GM18511 (cell line): ENCODE measurements around the gene RELCH.

Experiments used
- ATAC-seq: cut with Tn5 transposase; IDR thresholded peaks from one replicate; pipeline ENCODE4 v1.9.1; 2021; ENCODE audit warnings: mild to moderate bottlenecking, moderate library complexity; ENCODE audit not compliant: unreplicated experiment

Gene RELCH

GRCh38 chr18:62189208-62189607 is 2.2 kb downstream of the RELCH start:
- no peak for ATAC-seq

- ATAC-seq = no peak
Measured at GRCh38 chr18:62196079-62196478, 9.0 kb downstream of the RELCH start.

- ATAC-seq = no peak
Measured at GRCh38 chr18:62196980-62197379, 9.9 kb downstream of the RELCH start.

GRCh38 chr18:62198259-62198658 is 11.2 kb downstream of the RELCH start:
- ATAC-seq = peak; percentile 51

GRCh38 chr18:62199629-62200028 is 12.6 kb downstream of the RELCH start:
- no peak for ATAC-seq

GRCh38 chr18:62200121-62200914 is 13.3 kb downstream of the RELCH start:
- no peak for ATAC-seq

GRCh38 chr18:62201870-62202269 is 14.8 kb downstream of the RELCH start:
- ATAC-seq = no peak

- no peak for ATAC-seq
Measured at GRCh38 chr18:62205824-62206223, 18.8 kb downstream of the RELCH start.

- ATAC-seq = no peak
Measured at GRCh38 chr18:62206593-62206992, 19.5 kb downstream of the RELCH start.

GRCh38 chr18:62209046-62209445 is 22.0 kb downstream of the RELCH start:
- ATAC-seq = no peak

- ATAC-seq = no peak
Measured at GRCh38 chr18:62210138-62210537, 23.1 kb downstream of the RELCH start.

GRCh38 chr18:62211325-62211828 is 24.3 kb downstream of the RELCH start:
- ATAC-seq = no peak

GRCh38 chr18:62214790-62215189 is 27.7 kb downstream of the RELCH start:
- no peak for ATAC-seq

- ATAC-seq = no peak
Measured at GRCh38 chr18:62224229-62224628, 37.2 kb downstream of the RELCH start.

GRCh38 chr18:62226047-62226446 is 39.0 kb downstream of the RELCH start:
- no peak for ATAC-seq

- no peak for ATAC-seq
Measured at GRCh38 chr18:62236252-62236651, 49.2 kb downstream of the RELCH start.

GRCh38 chr18:62239475-62239874 is 52.4 kb downstream of the RELCH start:
- no peak for ATAC-seq

- ATAC-seq = no peak
Measured at GRCh38 chr18:62242955-62243354, 55.9 kb downstream of the RELCH start.

- ATAC-seq = no peak
Measured at GRCh38 chr18:62245177-62245576, 58.1 kb downstream of the RELCH start.

GRCh38 chr18:62245699-62246098 is 58.6 kb downstream of the RELCH start:
- no peak for ATAC-seq

GRCh38 chr18:62248313-62248712 is 61.3 kb downstream of the RELCH start:
- no peak for ATAC-seq

- peak; percentile 65 for ATAC-seq
Measured at GRCh38 chr18:62249478-62250097, 62.5 kb downstream of the RELCH start.
